Endothelial cell of umbilical vein (primary cell): ENCODE data around the gene SRPK2. TPM values are rescaled to one million over a fixed set of nuclear protein-coding genes. Genes with fewer than 3 reads are reported as not detected.

ENCODE experiments used
- BruUV-seq: library from RNA; stranded (reverse); fragments of 400-500 nt; replicated peaks from 2 replicates; lab custom pipeline; 2021; lab: Mats Ljungman, UMichigan
- CTCF ChIA-PET: fragments of 300-600, 350-600 bp; sonication (Branson Sonifier 250); formaldehyde crosslinking; loops from one replicate; lab custom pipeline; 2021; ENCODE audit warnings: antibody characterized with exemption, inconsistent platforms; lab: Charles Lee
- POLR2A ChIA-PET: fragments of 300-600, 350-600 bp; sonication (Branson Sonifier 250); formaldehyde crosslinking; loops from one replicate; lab custom pipeline; 2021; ENCODE audit warnings: antibody characterized with exemption, inconsistent platforms; lab: Charles Lee
- DNase-seq: peaks from one replicate; pipeline ENCODE4 v3.0.0-alpha.2; 2011; ENCODE audit warnings: low read depth, low spot score
- FAIRE-seq: peaks from 2 replicates; lab custom pipeline; 2011; peaks lifted over from hg19 to GRCh38; lab: Jason Lieb, UNC
- H2AFZ ChIP-seq: 2 replicates; pipeline ENCODE4 v1.6.0; 2012; ENCODE audit warnings: low read depth, low read length, control low read depth, inconsistent platforms
- H3K27ac ChIP-seq: 2 replicates; pipeline ENCODE4 v1.5.1; 2011; ENCODE audit warnings: low read depth, mild to moderate bottlenecking, control low read depth, low read length, moderate library complexity; ENCODE audit not compliant: insufficient read depth
- H3K27me3 ChIP-seq, 2 experiments: 2 replicates each; pipeline versions ENCODE4 v1.6.0 to v1.6.1; 2011; ENCODE audit warnings: low read length in 2 of 2, mixed read lengths in 1 of 2; ENCODE audit not compliant: control insufficient read depth in 2 of 2, insufficient read depth in 2 of 2
- H3K36me3 ChIP-seq, 2 experiments: 2 replicates in 1 of 2; 3 replicates in 1 of 2; pipeline ENCODE4 v1.5.1; 2011; ENCODE audit warnings: low read length in 2 of 2, mild to moderate bottlenecking in 1 of 2, moderate library complexity in 1 of 2; ENCODE audit not compliant: control insufficient read depth in 2 of 2, insufficient read depth in 2 of 2; ENCODE audit errors: extremely low read depth in 1 of 2
- H3K4me1 ChIP-seq: 3 replicates; pipeline ENCODE4 v1.5.1; 2011; ENCODE audit warnings: mild to moderate bottlenecking, low read length; ENCODE audit not compliant: control insufficient read depth, insufficient read depth; ENCODE audit errors: extremely low read depth
- H3K4me2 ChIP-seq: 2 replicates; pipeline ENCODE4 v1.6.1; 2011; ENCODE audit warnings: low read length, control low read depth, mixed read lengths; ENCODE audit not compliant: insufficient read depth
- H3K4me3 ChIP-seq, 3 experiments: fragments of 200-600 bp in 1 of 3; sonication (generic), shearing (Covaris generic) in 1 of 3; replicated peaks in 1 of 3; 2 replicates each; pipeline ENCODE4 v1.5.1; 2011 to 2016; ENCODE audit warnings: control low read depth in 3 of 3, low read length in 3 of 3, mild to moderate bottlenecking in 2 of 3, inconsistent platforms in 1 of 3, low read depth in 1 of 3, moderate library complexity in 1 of 3; ENCODE audit not compliant: insufficient read depth in 1 of 3
- H3K79me2 ChIP-seq: 2 replicates; pipeline ENCODE4 v1.6.0; 2012; ENCODE audit warnings: low read length, inconsistent platforms; ENCODE audit not compliant: control insufficient read depth, insufficient read depth
- H3K9ac ChIP-seq: replicated peaks from 2 replicates; pipeline ENCODE3; 2011; ENCODE audit warnings: low read length, control low read depth; ENCODE audit not compliant: insufficient read depth; ENCODE audit errors: extremely low read depth
- H3K9me1 ChIP-seq: replicated peaks from 3 replicates; pipeline ENCODE4 v1.6.0; 2011; ENCODE audit warnings: mild to moderate bottlenecking, low read length; ENCODE audit not compliant: control insufficient read depth, insufficient read depth; ENCODE audit errors: extremely low read depth
- H3K9me3 ChIP-seq: replicated peaks from 2 replicates; pipeline ENCODE4 v1.5.1; 2012; ENCODE audit warnings: low read length, inconsistent platforms; ENCODE audit not compliant: control insufficient read depth, insufficient read depth
- H4K20me1 ChIP-seq: replicated peaks from 2 replicates; pipeline ENCODE3; 2011; ENCODE audit warnings: mild to moderate bottlenecking, low read length; ENCODE audit not compliant: control insufficient read depth, insufficient read depth; ENCODE audit errors: extremely low read depth
- EZH2 ChIP-seq: IDR thresholded peaks from 2 replicates; pipeline ENCODE4 v1.6.1; 2012; ENCODE audit warnings: borderline replicate concordance, low read depth, mild to moderate bottlenecking, moderate library complexity, low read length, inconsistent platforms; ENCODE audit not compliant: severe bottlenecking
- FOS ChIP-seq: IDR thresholded peaks from 2 replicates; pipeline ENCODE4 v1.6.1; 2011; ENCODE audit warnings: mild to moderate bottlenecking, low read length, moderate library complexity, borderline replicate concordance; ENCODE audit not compliant: insufficient read depth
- GATA2 ChIP-seq: IDR thresholded peaks from 2 replicates; pipeline ENCODE4 v1.7.0; 2011; ENCODE audit warnings: low read depth, mild to moderate bottlenecking, moderate library complexity, mixed read lengths, low read length; ENCODE audit not compliant: insufficient read length, insufficient read depth
- JUN ChIP-seq: IDR thresholded peaks from 2 replicates; pipeline ENCODE4 v1.6.1; 2011; ENCODE audit warnings: borderline replicate concordance, low read depth; ENCODE audit not compliant: insufficient read length, insufficient read depth
- MYC ChIP-seq: IDR thresholded peaks from one replicate; pipeline ENCODE4 v1.6.1; 2011; ENCODE audit warnings: mild to moderate bottlenecking, low read depth, low read length
- POLR2A ChIP-seq: IDR thresholded peaks from 2 replicates; pipeline ENCODE4 v1.6.1; 2012; ENCODE audit warnings: low read depth, mild to moderate bottlenecking, control low read depth, low read length
- POLR2AphosphoS5 ChIP-seq: IDR thresholded peaks from 2 replicates; pipeline ENCODE4 v1.6.1; 2012; ENCODE audit warnings: low read depth, mild to moderate bottlenecking, control low read depth, low read length, moderate library complexity; ENCODE audit not compliant: insufficient read depth
- dilution Hi-C: fragments of 300-500 bp; cut with MboI; formaldehyde crosslinking; loops from one replicate; pipeline ENCODE4 v1.15.0; 2019; ENCODE audit warnings: low sequenced_read_pairs; ENCODE audit not compliant: extremely low pct_ligation_motif_present
- intact Hi-C: fragments of 100-400 bp; cut with micrococcal nuclease; formaldehyde crosslinking; loops from one replicate; pipeline ENCODE4 v1.10.0; 2022
- polyA plus RNA-seq, 4 experiments: library from polyadenylated mRNA; depleted of rRNA in 3 of 4; stranded (reverse) in 3 of 4; unstranded in 1 of 4; fragments of >200 nt; gene quantifications; 2 replicates each; pipeline versions ENCODE4 v1.2.1 to v1.2.3, GENCODE V29; 2011 to 2012; ENCODE audit warnings: missing spikeins in 1 of 4
- total RNA-seq: library from RNA; stranded (reverse); gene quantifications from 2 replicates; pipeline ENCODE4 v1.2.3, GENCODE V29; 2021
- TF ChIP-seq, protein P1 (sequence below), 2 donors: IDR thresholded peaks; 1 replicate in 1 of 2; 2 replicates in 1 of 2; pipeline ENCODE4 v1.5.1; 2011; ENCODE audit warnings: low read length in 2 of 2, mild to moderate bottlenecking in 2 of 2, moderate library complexity in 2 of 2, control low read depth in 1 of 2, inconsistent platforms in 1 of 2, low read depth in 1 of 2; ENCODE audit not compliant: insufficient read depth in 1 of 2; ENCODE audit errors: extremely low read depth in 1 of 2
- TF ChIP-seq, protein P2 (sequence below): IDR thresholded peaks from 2 replicates; pipeline ENCODE4 v1.6.1; 2011; ENCODE audit not compliant: insufficient read depth, insufficient read length

Gene SRPK2
- total and polyA plus RNA-seq, 2 donors (not counting 3 experiments of a cell fraction or from before 2014, with no cell fraction given): 13.4 to 55.2 TPM

DNA sequence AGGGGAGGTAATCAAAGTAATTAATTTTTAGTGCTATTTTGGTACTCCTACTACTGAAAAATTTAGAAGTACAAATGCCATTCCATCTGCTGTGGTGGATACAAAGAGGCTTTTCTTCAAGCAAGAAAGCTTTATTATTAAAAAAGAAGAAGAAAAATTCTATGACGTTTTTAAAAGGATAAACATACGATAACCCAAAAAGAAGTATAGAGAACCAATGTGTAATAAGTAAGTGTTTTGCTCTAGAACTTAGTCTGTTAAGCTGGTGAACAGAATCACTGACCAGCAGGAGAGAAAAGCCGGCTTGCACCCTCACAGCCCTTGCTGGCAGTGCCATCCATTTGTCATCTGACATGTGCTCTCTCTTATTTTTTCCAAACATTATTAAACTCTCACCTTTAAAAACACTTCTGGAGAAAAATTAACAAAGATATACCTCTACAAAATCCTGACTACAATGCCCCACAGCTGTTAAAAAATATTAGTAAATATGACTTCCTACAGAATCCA is 81.5 kb downstream of the SRPK2 start:
- H3K4me2 ChIP-seq: no peak overlapping the region
- no peak overlapping the region for H3K4me3 ChIP-seq
- no peaks in the 10 kb centered on the region for H3K9me3 ChIP-seq
- H3K27ac ChIP-seq: no peak overlapping the region
- dilution Hi-C loops (no loop called here), intact Hi-C loops (no loop called here)
- FAIRE-seq: no peak
- TF ChIP-seq GATA2: no peak
- TF ChIP-seq POLR2A: no peak
- no peak for TF ChIP-seq JUN
- TF ChIP-seq, protein P1, sequence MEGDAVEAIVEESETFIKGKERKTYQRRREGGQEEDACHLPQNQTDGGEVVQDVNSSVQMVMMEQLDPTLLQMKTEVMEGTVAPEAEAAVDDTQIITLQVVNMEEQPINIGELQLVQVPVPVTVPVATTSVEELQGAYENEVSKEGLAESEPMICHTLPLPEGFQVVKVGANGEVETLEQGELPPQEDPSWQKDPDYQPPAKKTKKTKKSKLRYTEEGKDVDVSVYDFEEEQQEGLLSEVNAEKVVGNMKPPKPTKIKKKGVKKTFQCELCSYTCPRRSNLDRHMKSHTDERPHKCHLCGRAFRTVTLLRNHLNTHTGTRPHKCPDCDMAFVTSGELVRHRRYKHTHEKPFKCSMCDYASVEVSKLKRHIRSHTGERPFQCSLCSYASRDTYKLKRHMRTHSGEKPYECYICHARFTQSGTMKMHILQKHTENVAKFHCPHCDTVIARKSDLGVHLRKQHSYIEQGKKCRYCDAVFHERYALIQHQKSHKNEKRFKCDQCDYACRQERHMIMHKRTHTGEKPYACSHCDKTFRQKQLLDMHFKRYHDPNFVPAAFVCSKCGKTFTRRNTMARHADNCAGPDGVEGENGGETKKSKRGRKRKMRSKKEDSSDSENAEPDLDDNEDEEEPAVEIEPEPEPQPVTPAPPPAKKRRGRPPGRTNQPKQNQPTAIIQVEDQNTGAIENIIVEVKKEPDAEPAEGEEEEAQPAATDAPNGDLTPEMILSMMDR (IDR thresholded peaks at IDR 0.05; ENCODE audit: extremely low read depth in 1 of 2, insufficient read depth in 1 of 2, low read depth in 1 of 2, low read length in 2 of 2): no peak
- no peak for TF ChIP-seq POLR2AphosphoS5
- TF ChIP-seq, protein P2, sequence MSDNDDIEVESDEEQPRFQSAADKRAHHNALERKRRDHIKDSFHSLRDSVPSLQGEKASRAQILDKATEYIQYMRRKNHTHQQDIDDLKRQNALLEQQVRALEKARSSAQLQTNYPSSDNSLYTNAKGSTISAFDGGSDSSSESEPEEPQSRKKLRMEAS: no peak
- TF ChIP-seq MYC: no peak
- TF ChIP-seq EZH2: no peak
- TF ChIP-seq FOS: no peak
- ChIA-PET CTCF (interaction anchor here (0.9 to 1.3 kb wide), 2 partner anchors 11 to 13 kb away, joined by 3 to 6 read pairs; no protein-coding TSS in a partner anchor), POLR2A (no interaction called here)
- peaks cover 11% of the 10 kb centered on the region for H4K20me1 ChIP-seq
- H3K9ac ChIP-seq: no peak overlapping the region
- H3K79me2 ChIP-seq: peaks cover 56% of the 10 kb centered on the region
- no peaks in the 10 kb centered on the region for H3K36me3 ChIP-seq
- H3K9me1 ChIP-seq: no peaks in the 10 kb centered on the region
- no TSS peak for BruUV-seq
- no peak for DNase-seq
- H2AFZ ChIP-seq: no peak overlapping the region
- H3K4me1 ChIP-seq: no peaks in the 10 kb centered on the region
- no peaks in the 10 kb centered on the region for H3K27me3 ChIP-seq
